Endothelial cell of umbilical vein (primary cell): Measurements from ENCODE around the gene PHF2.

Experiments
- CTCF ChIP-seq, 2 donors: IDR thresholded peaks; 1 replicate in 1 of 2; 2 replicates in 1 of 2; pipeline ENCODE4 v1.5.1; 2011; ENCODE audit warnings: low read length in 2 of 2, mild to moderate bottlenecking in 2 of 2, moderate library complexity in 2 of 2, control low read depth in 1 of 2, inconsistent platforms in 1 of 2, low read depth in 1 of 2; ENCODE audit not compliant: insufficient read depth in 1 of 2; ENCODE audit errors: extremely low read depth in 1 of 2
- EZH2 ChIP-seq: IDR thresholded peaks from 2 replicates; pipeline ENCODE4 v1.6.1; 2012; ENCODE audit warnings: borderline replicate concordance, low read depth, mild to moderate bottlenecking, moderate library complexity, low read length, inconsistent platforms; ENCODE audit not compliant: severe bottlenecking
- FOS ChIP-seq: IDR thresholded peaks from 2 replicates; pipeline ENCODE4 v1.6.1; 2011; ENCODE audit warnings: mild to moderate bottlenecking, low read length, moderate library complexity, borderline replicate concordance; ENCODE audit not compliant: insufficient read depth
- GATA2 ChIP-seq: IDR thresholded peaks from 2 replicates; pipeline ENCODE4 v1.7.0; 2011; ENCODE audit warnings: low read depth, mild to moderate bottlenecking, moderate library complexity, mixed read lengths, low read length; ENCODE audit not compliant: insufficient read length, insufficient read depth
- JUN ChIP-seq: IDR thresholded peaks from 2 replicates; pipeline ENCODE4 v1.6.1; 2011; ENCODE audit warnings: borderline replicate concordance, low read depth; ENCODE audit not compliant: insufficient read length, insufficient read depth
- MAX ChIP-seq: IDR thresholded peaks from 2 replicates; pipeline ENCODE4 v1.6.1; 2011; ENCODE audit not compliant: insufficient read depth, insufficient read length
- MYC ChIP-seq: IDR thresholded peaks from one replicate; pipeline ENCODE4 v1.6.1; 2011; ENCODE audit warnings: mild to moderate bottlenecking, low read depth, low read length
- POLR2A ChIP-seq: IDR thresholded peaks from 2 replicates; pipeline ENCODE4 v1.6.1; 2012; ENCODE audit warnings: low read depth, mild to moderate bottlenecking, control low read depth, low read length
- POLR2AphosphoS5 ChIP-seq: IDR thresholded peaks from 2 replicates; pipeline ENCODE4 v1.6.1; 2012; ENCODE audit warnings: low read depth, mild to moderate bottlenecking, control low read depth, low read length, moderate library complexity; ENCODE audit not compliant: insufficient read depth

- TF ChIP-seq CTCF (IDR thresholded peaks at IDR 0.05; ENCODE audit: extremely low read depth in 1 of 2, insufficient read depth in 1 of 2, low read depth in 1 of 2, low read length in 2 of 2) (no peak), EZH2 (no peak), POLR2A (no peak), POLR2AphosphoS5 (no peak), JUN (no peak), GATA2 (no peak), MYC (no peak), FOS (no peak), MAX (no peak)
Observed at GRCh38 chr9:93586290-93587057, 10.1 kb downstream of the PHF2 start.
